GM10847 (cell line): ENCODE results near the gene BARHL1.

Experiments
- POLR2A ChIP-seq: IDR thresholded peaks from 2 replicates; pipeline ENCODE4 v1.6.1; 2011; ENCODE audit not compliant: insufficient read length; ENCODE audit errors: extremely low read depth

BARHL1 gene

DNA sequence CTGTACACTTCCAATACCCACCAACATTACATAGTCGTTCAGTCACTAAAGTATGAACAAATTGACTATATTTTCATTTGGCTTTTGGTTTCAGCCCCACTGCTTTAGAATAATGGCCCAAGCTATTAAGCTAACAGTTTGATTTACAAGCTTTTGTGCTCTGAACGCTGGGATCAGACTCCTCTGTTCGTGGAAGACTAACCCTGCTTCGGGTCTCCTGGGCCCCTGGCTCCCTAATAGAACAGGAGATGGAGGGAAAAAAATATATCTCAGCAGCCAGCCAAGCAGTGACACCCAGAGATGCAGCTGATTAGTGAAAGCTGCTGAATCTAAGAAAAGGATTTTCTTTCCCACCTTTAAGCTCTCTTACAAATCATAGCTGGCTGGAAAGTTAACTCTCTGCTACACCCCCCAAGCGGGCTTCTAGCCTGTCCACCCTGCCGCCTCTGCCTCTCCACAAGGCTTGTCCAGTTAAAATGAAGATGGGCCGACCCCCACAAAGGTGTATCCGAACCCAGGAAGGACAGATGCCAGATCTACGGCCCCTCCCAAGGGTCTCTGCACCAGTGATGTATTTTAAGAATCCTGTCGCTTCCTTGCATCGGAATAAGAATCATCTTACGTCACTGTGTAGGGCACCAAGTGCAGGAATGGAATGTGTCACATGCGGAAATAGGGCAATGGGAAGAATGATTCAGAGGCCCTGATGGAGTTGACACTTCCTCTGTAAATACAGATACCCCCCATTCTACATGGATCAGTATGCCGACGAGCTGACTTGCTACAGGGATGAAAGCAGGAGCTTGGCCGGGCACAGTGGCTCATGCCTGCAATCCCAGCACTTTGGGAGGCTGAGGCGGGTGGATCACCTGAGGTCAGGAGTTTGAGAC is 33.4 kb upstream of the BARHL1 start:
- TF ChIP-seq POLR2A: no peak

DNA sequence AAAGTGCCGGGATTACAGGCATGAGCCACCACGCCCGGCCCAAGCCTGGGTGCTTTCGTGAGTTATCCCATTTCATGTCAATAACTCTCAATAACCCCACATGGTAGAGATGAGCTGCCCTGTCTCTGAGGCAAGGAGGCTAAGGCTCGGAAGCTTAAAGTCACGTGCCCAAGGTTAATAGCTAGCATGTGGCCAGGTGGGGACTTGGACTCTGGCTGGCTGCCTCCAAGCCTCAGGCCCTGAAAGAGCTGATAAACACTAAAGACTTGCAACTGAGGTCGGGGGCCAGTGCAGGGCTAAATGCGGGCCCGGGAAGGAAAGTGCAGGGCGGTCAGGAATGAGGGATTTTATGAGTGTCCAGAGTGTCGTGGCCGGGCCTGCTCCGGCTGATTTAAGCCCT is 30.9 kb upstream of the BARHL1 start:
- no peak for TF ChIP-seq POLR2A

DNA sequence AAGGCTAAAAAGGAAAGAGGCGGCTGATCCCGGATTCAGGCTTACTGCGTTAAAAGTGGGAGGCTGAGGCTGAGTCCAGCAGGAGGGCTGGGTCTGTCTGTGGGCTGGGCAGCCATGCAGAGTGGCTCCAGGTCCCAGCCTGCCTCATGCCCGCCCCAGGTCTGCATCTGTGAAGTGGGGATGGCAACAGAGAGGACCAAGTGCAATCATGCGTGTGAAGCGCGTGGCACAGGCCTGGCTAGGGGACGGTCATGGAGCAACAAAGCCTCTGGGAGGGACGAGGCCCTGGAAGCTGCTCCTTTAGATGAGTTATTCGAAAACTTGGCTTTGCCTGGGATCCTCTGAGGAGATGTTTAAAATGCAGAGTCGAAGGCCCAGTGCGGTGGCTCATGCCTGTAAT is 30.4 kb upstream of the BARHL1 start:
- TF ChIP-seq POLR2A: no peak

DNA sequence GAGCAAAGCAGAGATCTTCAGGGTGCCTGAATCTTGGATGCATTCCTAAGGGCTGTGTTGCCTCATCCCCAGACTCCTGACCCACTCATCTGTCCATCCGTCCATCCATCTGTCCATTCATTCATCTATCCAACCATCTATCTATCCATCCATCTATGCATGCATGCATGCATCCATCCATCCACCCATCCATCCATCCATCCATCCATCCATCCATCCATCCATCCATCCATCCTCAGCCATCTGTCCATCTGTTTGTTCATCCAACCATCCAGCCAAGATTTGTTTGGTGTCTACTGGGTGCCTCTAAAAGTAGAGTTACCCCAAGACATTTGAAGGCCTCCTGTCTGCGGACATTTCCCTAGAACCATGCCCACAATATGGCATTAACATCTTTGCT is 27.7 kb upstream of the BARHL1 start:
- TF ChIP-seq POLR2A: no peak

DNA sequence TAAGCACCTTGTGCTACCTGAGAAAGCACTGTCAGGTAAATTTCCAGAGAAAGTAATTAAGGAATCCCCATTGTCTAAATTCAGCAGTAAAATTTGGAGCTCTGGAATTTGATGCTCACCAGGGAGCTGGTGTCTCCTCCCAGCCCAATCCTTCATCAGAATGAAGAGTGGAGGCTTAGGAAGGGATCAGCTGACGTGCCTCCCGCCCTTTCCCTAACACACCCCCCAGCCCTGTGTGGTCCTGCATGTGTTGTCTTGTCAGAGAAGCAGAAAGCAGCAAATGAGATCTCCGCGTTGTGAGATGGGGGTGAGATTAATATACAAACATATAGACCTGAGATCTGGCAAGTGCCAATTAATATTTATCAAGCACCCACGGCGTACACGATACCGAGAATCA is 26.9 kb upstream of the BARHL1 start:
- TF ChIP-seq POLR2A: no peak

DNA sequence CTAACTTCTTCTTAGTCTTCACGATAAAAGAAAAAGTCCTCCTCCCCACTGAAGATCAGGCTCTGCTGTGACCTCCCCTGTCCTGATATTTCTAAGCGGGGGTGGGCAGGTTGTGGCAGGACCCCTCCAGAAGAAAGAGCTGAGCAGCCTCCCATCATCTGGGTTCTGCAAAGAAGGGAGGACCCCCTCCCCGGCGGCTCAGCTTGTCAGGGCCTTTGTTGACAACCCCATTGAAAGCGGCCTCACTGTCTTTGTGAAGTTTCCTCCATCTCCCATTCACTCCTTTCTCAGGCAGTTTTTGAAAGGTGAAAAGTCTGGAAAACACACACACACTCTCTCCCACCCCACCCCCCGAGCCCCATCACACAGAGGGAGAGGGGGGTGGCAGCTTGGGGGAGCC is 26.2 kb upstream of the BARHL1 start:
- no peak for TF ChIP-seq POLR2A

DNA sequence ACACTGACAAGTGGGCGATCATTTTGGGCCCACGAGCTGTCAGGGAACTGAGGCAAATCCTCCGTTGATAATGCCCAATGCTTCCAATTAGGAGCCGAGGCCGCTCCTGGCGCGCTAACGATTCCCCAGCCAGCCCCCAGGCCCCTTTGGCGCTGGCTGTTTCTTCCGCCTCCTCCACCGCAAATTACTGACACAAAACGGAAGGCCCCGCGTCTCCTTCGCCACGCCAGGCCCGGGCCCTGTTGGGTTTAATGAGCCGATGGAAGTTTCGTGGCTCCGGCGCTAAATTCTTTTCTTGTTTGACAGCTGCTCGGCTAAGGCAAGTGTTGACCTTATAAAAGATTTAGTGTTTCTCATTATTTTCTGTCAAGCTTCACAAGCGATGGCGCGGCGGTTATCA is 25.7 kb upstream of the BARHL1 start:
- no peak for TF ChIP-seq POLR2A

DNA sequence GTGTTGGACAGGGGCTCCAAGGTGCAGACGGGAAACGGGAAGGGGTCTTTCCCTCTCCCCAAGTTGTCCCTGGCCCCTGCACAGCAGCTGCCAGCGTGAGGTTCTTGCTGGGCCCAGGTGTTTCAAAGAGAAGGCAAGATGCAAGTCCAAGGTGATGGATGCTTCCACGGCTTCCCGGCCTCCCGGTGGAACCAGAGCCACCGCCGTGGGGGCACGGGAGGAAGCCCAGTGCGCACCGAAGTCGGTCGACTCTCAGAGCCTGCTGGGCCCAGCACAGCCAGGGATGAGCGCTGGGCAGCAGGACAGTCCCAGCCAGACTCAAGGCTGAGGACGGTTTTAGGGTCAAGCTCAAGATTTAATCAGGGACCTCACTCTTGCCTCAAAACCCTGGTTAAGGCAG is 25.2 kb upstream of the BARHL1 start:
- no peak for TF ChIP-seq POLR2A

DNA sequence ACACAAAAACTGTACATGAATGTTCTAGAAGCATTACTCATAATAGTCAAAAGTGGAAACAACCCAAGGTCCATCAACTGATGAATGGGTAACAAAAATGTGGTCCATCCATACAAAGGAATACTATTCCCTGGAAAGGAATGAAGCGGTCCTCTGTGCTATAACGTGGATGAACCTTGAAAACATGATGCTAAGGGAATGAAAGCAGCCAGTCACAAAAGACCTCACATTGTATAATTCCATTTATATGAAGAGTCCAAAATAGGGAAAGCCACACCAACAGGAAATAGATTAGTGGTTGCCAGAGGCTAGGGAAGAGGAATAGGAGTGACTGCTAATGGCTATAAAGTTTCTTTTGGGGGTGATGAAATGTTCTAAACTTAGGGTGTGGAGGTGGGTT is 22.7 kb upstream of the BARHL1 start:
- TF ChIP-seq POLR2A: no peak

DNA sequence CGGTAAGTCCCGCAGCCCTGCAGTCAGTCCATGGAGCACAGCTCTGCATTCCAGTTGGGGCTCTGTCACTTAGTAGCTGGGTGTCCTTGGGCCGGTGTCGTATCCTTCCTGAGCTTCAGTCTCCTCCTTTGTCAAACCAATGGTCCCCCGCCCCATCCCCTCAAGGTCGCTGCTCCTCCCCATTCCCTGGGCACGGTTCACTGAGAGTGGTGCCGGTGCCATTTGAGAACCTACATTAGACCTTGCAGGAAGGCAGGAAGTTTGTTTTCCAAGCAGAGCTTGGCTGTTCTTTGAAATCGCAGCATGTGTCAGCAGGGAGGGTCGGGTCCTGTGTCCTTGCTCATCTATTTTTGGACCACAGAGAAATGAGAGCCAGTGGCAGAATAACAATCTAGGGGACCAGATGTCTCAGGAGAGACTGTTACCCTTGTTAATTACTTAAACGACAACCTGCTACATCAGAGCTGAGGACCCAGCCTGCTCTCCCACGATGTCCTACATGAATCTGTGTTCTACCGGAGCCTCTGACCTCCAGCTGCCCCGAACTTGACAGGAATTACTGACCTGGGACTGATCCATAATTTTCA is 21.7 kb upstream of the BARHL1 start:
- no peak for TF ChIP-seq POLR2A

DNA sequence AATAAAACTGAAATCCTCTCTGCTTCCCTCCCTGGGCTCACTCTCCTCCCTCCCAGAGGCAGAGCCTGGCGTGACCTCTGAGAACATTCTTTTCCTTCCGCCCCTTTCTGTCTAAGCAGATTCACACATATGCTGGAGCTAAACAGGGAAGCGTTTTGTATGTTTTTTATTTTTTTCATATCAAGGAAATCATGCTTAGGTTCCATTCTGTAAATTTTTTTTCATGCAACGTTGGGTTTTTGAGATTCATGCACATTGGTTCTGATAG is 20.2 kb upstream of the BARHL1 start:
- no peak for TF ChIP-seq POLR2A

DNA sequence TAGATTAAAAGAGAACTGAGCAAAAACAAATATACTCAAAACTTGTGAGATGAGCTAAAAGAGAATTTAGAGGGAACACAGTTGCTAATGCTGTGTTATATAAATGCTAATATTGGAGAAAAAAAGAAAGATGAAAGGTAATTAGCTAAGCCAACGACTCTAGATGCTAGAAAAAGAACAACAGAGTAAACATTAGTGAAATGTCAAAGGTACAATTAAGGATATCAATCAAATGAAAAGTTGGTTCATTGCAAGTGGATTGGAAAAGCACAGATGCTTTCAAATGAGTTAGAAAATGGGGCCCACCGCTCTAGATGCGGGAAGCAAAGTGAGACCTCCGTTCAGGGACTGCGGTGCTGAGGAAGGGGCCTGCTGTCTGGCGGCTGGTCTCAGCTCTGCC is 17.9 kb upstream of the BARHL1 start:
- TF ChIP-seq POLR2A: no peak

DNA sequence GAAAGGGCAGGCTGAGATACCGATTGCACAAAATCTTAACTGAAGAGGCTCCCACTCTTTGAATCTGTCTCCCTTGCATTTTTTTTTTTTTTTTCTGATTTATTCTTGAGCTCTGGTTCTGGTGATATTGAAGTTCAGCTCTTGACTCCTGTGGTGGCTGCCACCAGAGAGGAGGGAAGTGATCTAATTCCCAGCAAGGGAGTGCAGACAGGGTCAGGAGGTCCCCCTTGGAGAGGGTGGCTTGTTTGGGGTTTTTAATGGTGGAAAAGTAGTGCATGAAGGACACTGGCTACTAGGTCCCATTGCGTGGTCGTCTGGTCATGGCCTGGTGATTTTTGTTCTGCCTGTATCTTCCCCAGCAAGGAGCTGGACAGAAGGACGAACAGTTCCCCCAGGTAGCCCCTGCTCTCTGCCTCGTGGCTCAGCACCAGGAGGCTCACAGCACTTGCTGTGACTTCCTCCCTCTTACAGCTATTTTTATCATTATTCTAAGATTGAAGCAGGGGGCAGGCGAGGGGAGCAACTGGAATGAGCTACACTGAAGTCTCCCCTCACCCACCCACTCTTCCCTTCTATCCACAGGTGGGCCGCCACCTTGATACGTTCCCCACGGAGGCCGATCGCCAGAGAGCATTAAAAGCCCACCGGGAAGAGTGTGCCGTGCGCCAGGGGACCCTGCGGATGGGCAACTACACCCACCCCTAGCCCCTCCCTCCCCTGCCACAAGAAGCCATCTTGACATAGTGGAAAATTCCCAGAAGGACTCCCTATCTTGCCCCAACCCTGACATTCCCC is 10.4 kb upstream of the BARHL1 start:
- no peak for TF ChIP-seq POLR2A

DNA sequence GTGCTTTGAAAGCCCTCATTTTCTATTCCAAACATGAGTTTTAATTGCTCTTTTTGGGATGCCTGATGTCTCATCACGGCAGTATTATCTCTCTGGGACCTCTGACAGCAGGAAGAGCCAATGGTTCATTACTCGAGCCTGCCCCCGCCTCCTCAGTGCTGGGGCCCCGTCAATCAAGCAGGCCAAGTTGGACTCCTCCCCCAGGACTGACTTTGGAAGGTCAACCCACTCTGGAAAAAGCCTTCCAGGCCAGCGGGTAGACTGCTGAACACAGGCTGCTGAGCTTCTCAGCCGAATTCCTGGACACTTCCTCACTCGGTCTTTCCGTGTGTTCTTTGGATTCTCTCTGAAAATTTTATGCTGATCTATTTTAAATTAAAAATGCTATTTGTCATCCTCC is 9.5 kb upstream of the BARHL1 start:
- no peak for TF ChIP-seq POLR2A

DNA sequence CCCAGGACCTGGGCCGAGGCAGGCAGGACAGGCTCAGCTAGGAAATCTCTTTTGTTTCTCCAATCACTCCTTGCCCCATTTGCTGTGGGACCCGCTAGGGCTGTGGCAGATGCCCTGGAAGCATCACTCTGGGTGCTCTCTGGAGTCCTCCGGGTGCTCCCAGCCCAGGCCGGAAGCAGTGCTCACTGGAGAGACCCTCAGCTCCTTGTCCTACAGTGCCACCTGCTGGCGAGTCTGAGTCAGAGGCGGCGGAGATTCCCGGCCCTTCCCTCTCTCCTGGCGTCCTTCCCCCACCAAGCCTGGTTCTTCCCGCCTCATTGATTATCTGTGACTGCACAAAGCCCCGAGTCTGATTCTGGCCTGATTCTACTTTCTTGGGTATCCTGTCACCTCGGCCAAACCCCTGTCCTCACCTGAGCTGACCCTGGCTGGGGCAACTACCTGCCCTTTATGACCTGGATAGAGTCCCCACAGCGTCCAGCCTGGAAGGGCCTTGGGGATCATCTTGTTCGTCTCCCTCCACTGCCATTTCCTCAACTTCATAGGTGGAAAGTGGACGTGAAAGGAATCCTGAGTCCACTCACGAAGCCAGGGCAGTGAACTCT is 7.3 kb upstream of the BARHL1 start:
- no peak for TF ChIP-seq POLR2A

DNA sequence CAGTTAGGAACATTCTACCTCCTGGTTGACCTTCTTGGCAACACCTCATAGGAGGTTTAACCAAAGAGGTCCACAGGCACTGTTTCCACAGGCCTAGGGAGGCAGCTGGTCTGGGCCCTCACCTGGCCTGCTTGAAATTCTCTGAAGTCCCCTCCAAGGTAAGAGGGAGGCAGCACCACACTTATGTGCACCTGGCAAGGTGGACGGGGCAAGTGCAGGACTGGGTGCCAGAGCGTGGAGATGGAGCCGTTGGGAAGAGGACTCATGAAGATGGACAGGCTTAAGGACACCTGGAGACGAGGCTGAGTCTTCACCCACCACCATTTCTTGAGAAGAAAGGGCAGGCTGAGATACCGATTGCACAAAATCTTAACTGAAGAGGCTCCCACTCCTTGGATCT is 6.6 kb upstream of the BARHL1 start:
- TF ChIP-seq POLR2A: no peak

DNA sequence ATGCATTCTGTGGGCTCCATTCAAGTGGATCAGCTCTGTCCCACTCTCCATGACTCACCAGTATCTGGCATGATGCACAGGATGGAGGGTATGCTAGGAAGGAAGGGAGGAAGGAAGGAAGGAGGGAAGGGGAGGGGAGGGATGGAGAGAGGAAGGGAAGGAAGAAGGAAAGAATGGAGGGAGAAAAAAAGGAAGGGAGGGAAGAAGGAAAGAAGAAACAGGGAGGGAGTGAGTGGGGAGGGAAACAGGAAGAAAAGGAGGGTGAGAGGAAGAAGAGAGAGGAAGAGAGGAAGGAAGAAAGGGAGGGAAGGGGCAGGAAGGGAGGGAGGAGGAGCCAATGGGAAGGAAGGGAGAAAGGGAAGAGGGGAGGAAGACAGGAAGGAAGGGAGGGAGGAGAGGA is 5.3 kb upstream of the BARHL1 start:
- no peak for TF ChIP-seq POLR2A
